ENCODE measurements around the gene TRMT10A. TPM values are rescaled to one million over a fixed set of nuclear protein-coding genes. Genes with fewer than 3 reads are reported as not detected.

The TRMT10A gene
- 10 to 100 TPM in 1 of 4 donors, 1 to 10 TPM in 3; 2.7 to 12.2 (median 6.3) TPM for total RNA-seq

GRCh38 chr4:99563310-99564186, at the start of gene TRMT10A:
Gene TRMT10A, minus strand, starts transcription at chr4:99564039. Its CDS starts 4,701 bp downstream, at chr4:99559338.
- Histone ChIP-seq H3K4me1 (peaks cover 0 to 12% (median 3%) of the 10 kb centered on the region in 3 donors), H3K9me3 (no peaks in the 10 kb centered on the region), H3K4me3 (peak within 1 kb of the TSS; percentile 55 to 85 (median 73)), H3K27ac (peak within 1 kb of the TSS; percentile 94 to 98 (median 96)), H3K27me3 (peaks cover 0 to under 1% (median 0%) of the 10 kb centered on the region in 4 donors), H3K36me3 (no peaks in the 10 kb centered on the region)
- DNase-seq: peak; percentile 84
- intact Hi-C loops (cut with DNase I): loop anchor here (5.0 kb wide), 2 partner anchors 249 to 384 kb away; partner anchors contain the start of gene DNAJB14
- WGBS, 2 donors: 0 to 1% methylated on average over 25 to 33 of the region's 48 CpGs
- TF ChIP-seq, protein P1, sequence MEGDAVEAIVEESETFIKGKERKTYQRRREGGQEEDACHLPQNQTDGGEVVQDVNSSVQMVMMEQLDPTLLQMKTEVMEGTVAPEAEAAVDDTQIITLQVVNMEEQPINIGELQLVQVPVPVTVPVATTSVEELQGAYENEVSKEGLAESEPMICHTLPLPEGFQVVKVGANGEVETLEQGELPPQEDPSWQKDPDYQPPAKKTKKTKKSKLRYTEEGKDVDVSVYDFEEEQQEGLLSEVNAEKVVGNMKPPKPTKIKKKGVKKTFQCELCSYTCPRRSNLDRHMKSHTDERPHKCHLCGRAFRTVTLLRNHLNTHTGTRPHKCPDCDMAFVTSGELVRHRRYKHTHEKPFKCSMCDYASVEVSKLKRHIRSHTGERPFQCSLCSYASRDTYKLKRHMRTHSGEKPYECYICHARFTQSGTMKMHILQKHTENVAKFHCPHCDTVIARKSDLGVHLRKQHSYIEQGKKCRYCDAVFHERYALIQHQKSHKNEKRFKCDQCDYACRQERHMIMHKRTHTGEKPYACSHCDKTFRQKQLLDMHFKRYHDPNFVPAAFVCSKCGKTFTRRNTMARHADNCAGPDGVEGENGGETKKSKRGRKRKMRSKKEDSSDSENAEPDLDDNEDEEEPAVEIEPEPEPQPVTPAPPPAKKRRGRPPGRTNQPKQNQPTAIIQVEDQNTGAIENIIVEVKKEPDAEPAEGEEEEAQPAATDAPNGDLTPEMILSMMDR (IDR thresholded peaks at IDR 0.05): peak in 3 of 6 experiments; percentile 2 to 30 (median 22)
- TF ChIP-seq POLR2A (IDR thresholded peaks at IDR 0.05): peak in 2 of 4 donors; percentile 18 to 68

DNA sequence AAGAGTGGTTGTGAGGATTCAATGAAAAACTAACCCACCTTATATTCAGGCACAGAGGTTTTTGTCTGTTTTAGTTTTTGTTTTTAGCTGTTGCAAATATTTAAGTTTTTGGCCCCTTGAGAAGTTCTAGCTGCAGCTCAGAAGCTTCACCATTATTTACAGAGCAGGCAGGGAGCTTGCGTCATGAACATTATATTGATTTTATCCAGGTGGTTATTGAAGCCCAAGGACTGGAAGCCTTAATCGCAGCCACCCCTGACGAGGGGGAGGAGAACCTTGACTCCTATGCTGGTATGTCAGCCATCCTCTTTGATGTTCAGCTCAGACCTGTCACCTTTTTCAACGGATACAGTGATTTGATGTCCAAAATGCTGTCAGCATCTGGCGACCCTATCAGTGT, 48.9 kb upstream of the TRMT10A start:
- Histone ChIP-seq H3K27me3 (peaks cover 0 to 4% (median 0%) of the 10 kb centered on the region in 4 donors), H3K27ac (no peak overlapping the region), H3K4me1 (peaks cover 0 to 13% (median 0%) of the 10 kb centered on the region in 3 donors), H3K4me3 (no peak overlapping the region), H3K36me3 (no peaks in the 10 kb centered on the region), H3K9me3 (no peaks in the 10 kb centered on the region)
- no peak for DNase-seq
- intact Hi-C loops (cut with DNase I): no loop called here
- no peak for TF ChIP-seq POLR2A (IDR thresholded peaks at IDR 0.05)
- TF ChIP-seq, protein P1 (IDR thresholded peaks at IDR 0.05): no peak
- WGBS, 2 donors: 60 to 67% methylated on average over 5 of the region's 5 CpGs

DNA sequence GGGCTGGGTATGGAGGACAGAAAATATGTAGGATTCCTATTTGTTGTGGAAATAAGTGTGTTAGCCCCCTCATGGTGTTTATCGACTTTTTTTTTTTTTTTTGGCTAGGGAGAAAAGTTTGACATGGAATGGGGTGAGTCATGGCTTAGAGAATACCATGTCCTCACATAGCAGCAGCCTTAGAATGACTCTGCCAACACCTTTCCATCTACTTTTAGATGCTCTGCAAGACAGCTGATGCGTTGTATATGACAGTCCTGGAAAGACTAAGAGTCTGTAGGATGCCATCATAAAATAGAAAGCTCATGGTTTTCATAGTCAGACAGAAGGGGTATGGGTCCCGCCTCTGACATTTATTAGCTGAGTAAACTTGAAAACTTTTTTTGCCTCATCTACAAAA, 48.4 kb upstream of the TRMT10A start:
- H3K27ac ChIP-seq: no peak overlapping the region
- DNase-seq: no peak
- H3K4me3 ChIP-seq: no peak overlapping the region
- no peaks in the 10 kb centered on the region for H3K9me3 ChIP-seq
- 68 to 70% methylated on average over 3 of the region's 3 CpGs for WGBS, 2 donors
- H3K4me1 ChIP-seq: peaks cover 0 to 9% (median 0%) of the 10 kb centered on the region in 3 donors
- intact Hi-C loops (cut with DNase I): no loop called here
- H3K36me3 ChIP-seq: no peaks in the 10 kb centered on the region
- peaks cover 0 to 4% (median 0%) of the 10 kb centered on the region in 4 donors for H3K27me3 ChIP-seq
- TF ChIP-seq, protein P1 (IDR thresholded peaks at IDR 0.05): no peak
- no peak for TF ChIP-seq POLR2A (IDR thresholded peaks at IDR 0.05)

GRCh38 chr4:99610605-99611175, 46.9 kb upstream of the TRMT10A start:
- intact Hi-C loops (cut with DNase I): no loop called here
- Histone ChIP-seq H3K36me3 (no peaks in the 10 kb centered on the region), H3K27me3 (peaks cover 0 to 4% (median 0%) of the 10 kb centered on the region in 4 donors), H3K9me3 (no peaks in the 10 kb centered on the region), H3K4me1 (peaks cover 0 to 5% (median 0%) of the 10 kb centered on the region in 3 donors), H3K27ac (peak overlapping the region in 1 of 4 donors; percentile 17), H3K4me3 (no peak overlapping the region)
- no peak for TF ChIP-seq POLR2A (IDR thresholded peaks at IDR 0.05)
- TF ChIP-seq, protein P1 (IDR thresholded peaks at IDR 0.05): no peak
- DNase-seq: no peak
- WGBS, 2 donors: 41 to 45% methylated on average over 5 of the region's 5 CpGs

GRCh38 chr4:99608417-99608816, 44.6 kb upstream of the TRMT10A start:
- no peak overlapping the region for H3K27ac ChIP-seq
- no peak overlapping the region for H3K4me3 ChIP-seq
- intact Hi-C loops (cut with DNase I): no loop called here
- peaks cover 0 to 5% (median 0%) of the 10 kb centered on the region in 3 donors for H3K4me1 ChIP-seq
- WGBS, 2 donors: 75 to 91% methylated on average over 5 of the region's 5 CpGs
- no peaks in the 10 kb centered on the region for H3K9me3 ChIP-seq
- no peak for TF ChIP-seq POLR2A (IDR thresholded peaks at IDR 0.05)
- TF ChIP-seq, protein P1 (IDR thresholded peaks at IDR 0.05): no peak
- no peak for DNase-seq
- no peaks in the 10 kb centered on the region for H3K36me3 ChIP-seq
- peaks cover 0 to 4% (median 0%) of the 10 kb centered on the region in 4 donors for H3K27me3 ChIP-seq

Data from esophagus squamous epithelium (tissue), 5 donors.